NCI-H748 treated with DMSO at 0.1 percent for 48 hours (cell line): ENCODE results near the gene CABP5.
"Not testable (repeated sequence)": the region's sequence is repeated elsewhere in the genome, so short reads cannot be mapped to it uniquely, and the experiment has no call there.

Source experiments
- DNase-seq: peaks from one replicate; lab custom pipeline; 2025; lab: John Stamatoyannopoulos, UW

CABP5 gene

DNA sequence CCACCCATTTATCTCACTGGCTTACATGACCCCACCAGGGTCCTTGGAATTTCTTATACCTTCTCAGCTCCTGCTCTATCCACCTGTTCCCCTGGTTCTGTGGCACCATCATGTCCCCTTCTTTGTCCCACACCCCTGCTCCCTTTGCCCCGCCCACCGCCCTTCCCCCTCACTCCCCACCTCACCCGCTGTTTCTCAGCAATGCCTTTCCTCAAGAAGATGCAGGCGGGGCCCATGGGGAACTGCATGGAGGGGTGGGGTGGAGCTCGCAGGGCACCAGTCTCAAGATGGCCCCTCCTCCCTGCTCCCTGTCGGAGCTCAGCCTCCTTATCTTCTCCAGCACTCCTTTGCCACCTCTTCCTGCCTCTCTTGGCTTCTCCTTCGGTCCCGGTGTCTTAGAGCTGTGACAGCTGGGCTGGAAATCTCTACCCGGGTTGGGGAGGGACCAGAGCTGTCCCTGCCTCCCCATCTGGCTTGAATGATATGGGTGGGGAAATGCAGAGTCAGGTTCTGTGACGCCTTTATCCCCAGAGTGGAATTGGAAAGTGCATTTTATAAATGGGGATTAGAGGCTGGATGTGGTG, at the start of gene CABP5:
Gene CABP5, minus strand, starts transcription at position 405 of the 584 bp plus-strand sequence. Its CDS starts 157 bp downstream, at position 248.
- no peak for DNase-seq

- DNase-seq = not testable (repeated sequence)
These were observed 47.3 kb upstream of the CABP5 start for GRCh38 chr19:48091111-48091718.

DNA sequence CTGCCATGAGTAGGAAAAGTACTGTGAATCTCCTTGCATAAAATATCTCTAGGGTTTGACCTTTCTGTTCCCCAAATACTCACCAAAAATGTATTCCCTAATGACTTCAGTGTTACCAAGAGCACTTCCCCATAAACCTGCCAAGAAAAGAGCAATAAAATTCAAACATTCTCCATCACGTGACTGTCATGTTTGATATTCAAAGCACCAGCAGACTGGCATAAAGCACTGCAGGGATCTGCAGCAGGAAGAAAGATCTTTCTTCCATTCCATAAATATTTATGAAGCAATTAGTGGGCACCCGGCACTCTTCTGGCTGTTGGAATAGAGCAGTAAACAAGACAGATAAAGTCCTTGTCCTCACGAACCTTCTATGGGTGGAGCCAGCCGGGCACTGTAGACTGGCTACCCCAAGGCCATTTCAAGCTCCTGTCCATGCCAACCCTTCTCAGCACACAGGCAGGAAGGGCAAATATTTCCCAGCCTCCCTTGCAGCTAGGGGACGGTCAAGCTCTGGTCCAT, 46.5 kb upstream of the CABP5 start:
- DNase-seq = peak; percentile 27

DNA sequence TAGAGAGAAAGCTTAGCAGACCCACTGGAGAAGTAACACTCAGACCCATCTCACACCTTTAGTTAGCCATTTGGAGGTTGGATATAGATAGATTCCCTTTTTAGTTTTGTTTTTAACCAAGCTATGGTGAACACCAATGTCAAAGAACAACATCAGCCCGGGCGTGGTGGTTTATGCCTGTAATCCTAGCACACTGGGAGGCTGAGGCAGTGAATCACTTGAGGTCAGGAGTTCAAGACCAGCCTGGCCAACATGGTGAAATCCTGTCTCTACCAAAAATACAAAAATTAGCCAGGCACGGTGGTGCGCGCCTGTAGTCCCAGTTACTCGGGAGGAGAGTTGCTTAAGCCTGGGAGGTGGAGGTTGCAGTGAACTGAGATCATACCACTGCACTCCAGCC, 45.1 kb upstream of the CABP5 start:
- DNase-seq = not testable (repeated sequence)

DNA sequence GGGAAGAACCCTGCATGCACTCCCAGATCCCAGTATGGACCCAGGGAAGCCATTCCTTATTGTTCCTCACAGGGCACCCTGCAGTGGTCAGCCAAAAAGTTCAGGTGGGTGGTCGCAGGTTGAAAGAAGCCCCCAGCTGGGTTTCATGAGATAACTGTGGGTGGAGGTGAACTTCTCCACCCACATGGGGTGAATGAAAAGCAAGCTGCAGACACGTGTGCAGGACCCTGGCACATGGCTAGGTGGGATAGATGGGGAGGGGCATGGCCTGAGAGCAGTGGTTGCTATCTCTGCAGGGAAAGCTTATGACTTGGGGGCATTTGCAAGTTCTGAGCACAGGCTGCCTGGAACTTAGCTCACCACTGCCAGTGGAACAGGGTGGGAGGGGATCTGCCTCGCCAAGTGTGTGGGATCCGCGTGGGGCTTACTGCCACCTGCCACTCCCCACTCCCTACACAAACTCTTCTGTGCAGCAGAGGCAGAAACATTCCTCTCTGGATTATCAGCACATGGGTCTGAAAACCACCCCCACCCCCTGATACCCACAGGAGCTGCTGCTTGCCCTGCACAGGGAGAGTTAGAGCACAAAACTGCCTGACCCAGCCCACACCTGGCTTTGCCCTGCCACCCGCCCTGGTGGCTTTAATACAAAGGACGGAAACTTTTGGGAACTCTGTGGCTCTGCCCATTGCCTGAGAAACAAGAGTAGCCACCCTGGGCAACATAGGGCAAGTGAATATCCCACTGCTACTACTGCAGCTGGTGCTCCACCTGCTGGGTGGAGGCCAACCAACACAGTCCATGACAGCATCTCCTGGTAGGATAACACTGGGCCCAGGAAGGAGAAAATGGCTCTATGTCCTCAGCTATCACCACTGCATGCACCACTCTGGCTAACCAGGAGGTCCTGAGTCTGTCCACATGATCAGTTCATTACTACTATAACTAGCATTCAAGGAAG, 42.3 kb upstream of the CABP5 start:
- no peak for DNase-seq

DNA sequence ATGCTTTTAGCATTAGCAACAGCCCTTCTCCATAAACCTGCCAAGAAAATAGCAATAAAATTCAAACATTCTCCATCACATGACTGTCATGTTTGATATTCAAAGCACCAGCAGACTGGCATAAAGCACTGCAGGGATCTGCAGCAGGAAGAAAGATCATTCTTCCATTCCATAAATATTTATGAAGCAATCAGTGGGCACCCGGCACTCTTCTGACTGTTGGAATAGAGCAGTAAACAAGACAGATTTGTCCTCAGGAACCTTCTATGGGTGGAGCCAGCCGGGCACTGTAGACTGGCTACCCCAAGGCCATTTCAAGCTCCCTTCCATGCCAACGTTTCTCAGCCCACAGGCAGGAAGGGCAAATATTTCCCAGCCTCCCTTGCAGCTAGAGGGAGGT, 41.2 kb upstream of the CABP5 start:
- DNase-seq = no peak

DNA sequence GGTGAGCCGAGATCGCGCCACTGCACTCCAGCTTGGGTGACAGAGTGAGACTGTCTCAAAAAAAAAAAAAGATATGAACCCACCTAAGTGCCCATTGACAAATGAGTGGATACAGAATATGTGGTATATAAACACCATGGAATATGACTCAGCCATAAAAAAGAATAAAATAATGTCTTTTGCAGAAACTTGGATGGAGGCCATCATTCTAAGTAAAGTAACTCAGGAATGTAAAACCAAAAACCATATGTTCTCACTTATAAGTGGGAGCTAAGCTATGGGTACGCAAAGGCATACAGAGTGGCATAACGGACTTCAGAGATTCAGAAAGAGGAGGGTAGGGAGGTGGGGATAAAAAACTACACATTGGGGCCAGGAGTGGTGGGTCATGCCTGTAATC, 37.2 kb upstream of the CABP5 start:
- no peak for DNase-seq

GRCh38 chr19:48070177-48070769, 26.4 kb upstream of the CABP5 start:
- not testable (repeated sequence) for DNase-seq

DNA sequence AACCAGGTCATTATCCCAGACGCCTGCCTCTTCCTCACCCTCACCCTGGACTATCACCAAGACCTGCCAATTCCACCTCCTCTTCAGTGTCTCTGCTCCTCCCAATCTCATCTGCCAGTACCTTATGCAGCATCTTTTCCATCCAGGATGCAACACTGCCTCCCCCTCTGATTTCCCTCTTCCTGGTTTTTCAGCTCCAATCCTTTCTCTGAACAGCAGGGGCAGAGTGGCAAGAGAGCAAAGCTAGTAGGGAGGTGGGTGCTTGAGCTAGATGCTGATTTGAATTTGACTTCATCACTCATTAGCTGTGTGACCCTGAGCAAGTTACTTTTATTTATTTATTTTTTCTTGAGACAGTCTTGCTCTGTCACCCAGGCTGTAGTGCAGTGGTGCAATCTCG, 25.6 kb upstream of the CABP5 start:
- no peak for DNase-seq

DNA sequence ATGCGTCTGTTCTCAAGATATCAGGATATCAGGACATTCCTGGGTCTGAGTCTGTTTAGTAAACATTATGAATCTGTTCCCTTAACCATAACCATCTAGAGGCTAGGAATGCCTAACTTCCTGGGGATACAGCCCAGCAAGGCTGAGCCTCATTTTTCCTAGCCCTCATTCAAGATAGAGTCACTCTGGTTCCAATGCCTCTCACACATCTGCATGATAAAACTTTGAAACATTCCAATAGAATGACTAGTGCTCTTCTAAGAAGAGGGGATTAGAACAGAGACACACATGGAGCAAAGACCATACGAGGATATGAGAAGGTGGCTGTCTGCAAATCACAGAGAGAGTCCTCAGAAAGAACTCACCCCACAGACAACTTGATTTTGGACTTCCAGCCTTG, 20.6 kb upstream of the CABP5 start:
- no peak for DNase-seq

GRCh38 chr19:48061401-48062344, 17.8 kb upstream of the CABP5 start:
- no peak for DNase-seq

DNA sequence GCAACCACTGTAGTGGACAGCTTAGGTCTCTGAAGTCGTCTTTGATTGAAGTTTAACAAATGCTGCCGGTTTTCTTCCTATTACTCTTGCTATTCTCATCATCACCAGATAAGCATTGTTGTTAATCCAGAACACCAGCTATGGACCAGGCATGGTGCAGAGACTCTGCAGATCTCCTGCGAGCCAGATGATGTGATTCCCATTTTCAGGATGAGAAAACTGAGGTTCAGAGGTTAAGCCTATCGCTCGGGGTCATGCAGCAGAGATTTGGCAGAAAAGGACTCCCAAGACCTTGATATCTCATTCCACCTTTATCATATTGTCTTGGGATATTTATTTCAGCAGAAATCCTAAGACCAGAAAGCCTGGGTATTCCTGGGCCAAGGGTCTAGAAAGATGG, 16.5 kb upstream of the CABP5 start:
- no peak for DNase-seq

GRCh38 chr19:48059331-48059730, 15.5 kb upstream of the CABP5 start:
- DNase-seq = no peak

DNA sequence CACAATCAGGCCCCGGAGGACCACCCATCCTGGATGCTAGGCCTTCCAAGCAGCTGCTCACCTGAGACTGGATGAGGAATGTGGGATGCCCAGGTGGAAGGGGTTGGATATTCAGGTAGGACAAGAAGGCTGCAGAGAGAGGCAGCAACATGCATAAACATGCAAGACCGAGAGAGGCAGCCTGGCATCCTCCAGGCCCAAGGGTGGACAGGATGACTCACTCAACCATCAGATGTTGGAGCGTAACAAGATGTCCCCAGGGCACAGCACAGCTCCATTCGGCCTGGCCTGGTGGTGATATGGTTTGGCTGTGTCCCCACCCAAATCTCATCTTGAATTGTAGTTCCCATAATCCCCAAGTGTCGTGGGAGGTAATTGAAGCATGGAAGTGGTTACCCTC, 10.0 kb upstream of the CABP5 start:
- DNase-seq = no peak

GRCh38 chr19:48053076-48053475, 9.2 kb upstream of the CABP5 start:
- DNase-seq = no peak

DNA sequence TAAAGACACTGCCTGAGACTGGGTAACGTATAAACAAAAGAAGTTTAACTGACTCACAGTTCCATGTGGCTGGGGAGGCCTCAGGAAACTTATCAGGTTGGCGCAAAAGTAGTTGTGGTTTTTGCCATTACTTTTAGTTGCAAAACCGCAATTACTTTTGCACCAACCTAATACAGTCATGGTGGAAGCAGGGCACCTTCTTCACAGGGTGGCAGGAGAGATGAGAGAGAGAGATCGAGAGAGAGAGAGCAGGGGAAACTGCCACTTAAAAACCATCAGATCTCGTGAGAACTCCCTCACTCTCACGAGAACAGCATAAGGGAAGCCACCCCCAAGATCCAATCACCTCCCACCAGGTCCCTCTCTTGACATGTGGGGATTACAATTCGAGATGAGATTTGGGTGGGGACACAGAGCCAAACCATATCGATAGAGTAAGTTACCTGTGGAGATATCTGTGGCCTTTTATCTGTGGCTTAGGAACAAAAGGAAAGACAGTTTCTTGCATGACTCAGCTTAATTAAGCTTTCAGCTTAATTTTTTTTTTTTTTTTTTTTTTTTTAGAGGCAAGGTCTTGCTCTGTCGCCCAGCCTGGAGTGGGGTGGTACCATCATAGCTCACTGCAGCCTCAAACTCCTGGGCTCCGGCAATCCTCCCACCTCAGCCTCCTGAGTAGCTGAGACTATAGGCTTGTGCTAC, 7.6 kb upstream of the CABP5 start:
- no peak for DNase-seq

DNA sequence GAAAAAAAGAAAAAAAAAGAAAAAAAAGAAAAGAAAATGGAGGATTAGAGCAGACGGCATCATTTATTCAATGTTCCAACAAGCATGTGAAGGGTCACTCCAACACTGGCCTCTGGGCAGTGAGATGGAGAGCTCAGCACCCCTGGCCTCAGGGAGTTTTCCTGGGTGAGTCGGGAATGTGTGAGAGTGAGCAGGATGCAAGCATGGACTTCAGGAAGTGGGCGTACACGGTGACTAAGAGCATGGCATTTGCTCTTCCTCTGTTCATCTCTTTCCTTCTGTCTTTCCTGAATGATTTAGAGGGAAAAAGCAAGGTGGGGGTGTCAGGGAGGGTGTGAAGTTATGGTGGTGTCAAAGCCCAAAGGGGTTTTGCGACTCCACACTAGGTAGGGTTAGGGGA, 682 bp upstream of the CABP5 start:
- no peak for DNase-seq

DNA sequence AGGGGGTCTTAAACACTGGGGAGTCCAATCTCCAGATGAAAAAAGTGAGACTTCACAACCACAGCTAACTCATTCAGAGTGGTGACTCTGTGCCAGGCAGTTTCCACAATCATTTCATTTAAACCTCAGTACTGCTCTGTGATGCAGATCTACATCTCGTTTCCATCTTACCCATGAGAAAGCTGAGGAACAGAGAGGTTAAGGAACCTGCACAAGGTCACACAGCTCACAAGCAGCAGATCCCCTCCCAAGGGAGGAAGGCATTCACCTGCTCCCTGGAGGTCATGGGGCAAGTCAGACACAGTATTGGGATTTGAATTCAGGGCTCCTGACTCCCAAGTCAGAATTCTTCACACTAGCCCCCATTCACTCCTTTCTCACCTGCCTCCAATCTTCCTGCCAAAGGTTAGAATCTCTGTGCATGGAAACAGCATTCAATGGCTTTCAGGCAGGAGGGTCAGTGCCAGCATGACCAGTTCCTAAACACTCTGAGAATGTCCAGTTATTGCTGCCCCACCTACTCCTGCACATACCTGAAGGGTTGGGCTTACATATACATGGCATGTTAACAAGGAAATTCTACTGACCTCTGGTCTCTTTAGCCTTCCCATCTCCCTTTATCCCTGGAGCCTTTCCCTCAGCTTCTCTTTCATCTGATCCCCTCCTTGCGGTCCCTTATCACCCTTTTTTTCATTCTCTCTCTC, 1.9 kb downstream of the CABP5 start:
- DNase-seq = no peak

DNA sequence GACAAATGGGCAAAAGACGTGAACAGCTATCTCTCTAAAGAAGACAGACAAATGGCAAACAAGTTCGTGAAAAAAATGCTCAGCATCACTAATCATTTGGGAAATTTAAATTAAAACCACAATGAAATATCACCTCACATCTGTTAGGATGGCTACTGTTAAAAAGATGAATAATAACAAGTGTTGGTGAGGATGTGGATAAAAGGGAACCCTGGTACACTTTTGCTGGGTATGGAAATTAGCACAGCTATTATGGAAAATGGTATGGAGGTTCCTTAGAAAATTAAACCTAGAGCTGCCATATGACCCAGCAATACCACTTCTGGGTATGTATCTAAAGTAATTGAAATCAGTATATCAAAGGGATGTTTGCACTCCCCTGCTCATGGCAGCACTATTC, 7.1 kb downstream of the CABP5 start:
- DNase-seq = no peak

- DNase-seq = no peak
These were observed 10.3 kb downstream of the CABP5 start for GRCh38 chr19:48033604-48034003.
